ENCODE results near the gene LRP2BP.

Gene LRP2BP

GRCh38 chr4:185405296-185405999 is 9.7 kb upstream of the LRP2BP start:
- no peak for ATAC-seq (ENCODE audit: low read depth)
- H3K36me3 ChIP-seq (ENCODE audit: low read depth): peaks cover 70% of the 10 kb centered on the region
- H3K4me1 ChIP-seq (ENCODE audit: insufficient read depth, poor library complexity, severe bottlenecking): no peaks in the 10 kb centered on the region

GRCh38 chr4:185404031-185404430 is 8.3 kb upstream of the LRP2BP start:
- no peak overlapping the region for H3K4me3 ChIP-seq (ENCODE audit: severe bottlenecking)
- H3K9me3 ChIP-seq (ENCODE audit: severe bottlenecking): no peaks in the 10 kb centered on the region
- ATAC-seq (ENCODE audit: low read depth) (no peak), DNase-seq (ENCODE audit: low spot score) (no peak)
- H3K27ac ChIP-seq (ENCODE audit: poor library complexity, severe bottlenecking): no peak overlapping the region
- H3K36me3 ChIP-seq (ENCODE audit: low read depth): peaks cover 71% of the 10 kb centered on the region
- no peaks in the 10 kb centered on the region for H3K4me1 ChIP-seq (ENCODE audit: insufficient read depth, poor library complexity, severe bottlenecking)
- TF ChIP-seq CTCF (IDR thresholded peaks at IDR 0.05; ENCODE audit: poor library complexity, severe bottlenecking): no peak
- no peaks in the 10 kb centered on the region for H3K27me3 ChIP-seq (ENCODE audit: insufficient read depth, poor library complexity, severe bottlenecking)

More at GRCh38 chr4:185405296-185405999, 9.7 kb upstream of the LRP2BP start:
- no peak overlapping the region for H3K4me3 ChIP-seq (ENCODE audit: severe bottlenecking)
- no peaks in the 10 kb centered on the region for H3K9me3 ChIP-seq (ENCODE audit: severe bottlenecking)
- no peak for TF ChIP-seq CTCF (IDR thresholded peaks at IDR 0.05; ENCODE audit: poor library complexity, severe bottlenecking)
- no peak overlapping the region for H3K27ac ChIP-seq (ENCODE audit: poor library complexity, severe bottlenecking)
- H3K27me3 ChIP-seq (ENCODE audit: insufficient read depth, poor library complexity, severe bottlenecking): no peaks in the 10 kb centered on the region
- no peak for DNase-seq (ENCODE audit: low spot score)

GRCh38 chr4:185399466-185399865 is 3.7 kb upstream of the LRP2BP start:
- no peaks in the 10 kb centered on the region for H3K9me3 ChIP-seq (ENCODE audit: severe bottlenecking)
- peaks cover 12% of the 10 kb centered on the region for H3K4me1 ChIP-seq (ENCODE audit: insufficient read depth, poor library complexity, severe bottlenecking)
- H3K27ac ChIP-seq (ENCODE audit: poor library complexity, severe bottlenecking): no peak overlapping the region
- DNase-seq (ENCODE audit: low spot score): no peak
- no peaks in the 10 kb centered on the region for H3K27me3 ChIP-seq (ENCODE audit: insufficient read depth, poor library complexity, severe bottlenecking)
- H3K4me3 ChIP-seq (ENCODE audit: severe bottlenecking): no peak overlapping the region
- no peak for ATAC-seq (ENCODE audit: low read depth)
- TF ChIP-seq CTCF (IDR thresholded peaks at IDR 0.05; ENCODE audit: poor library complexity, severe bottlenecking): no peak
- peaks cover 59% of the 10 kb centered on the region for H3K36me3 ChIP-seq (ENCODE audit: low read depth)

GRCh38 chr4:185398618-185399017 is 2.9 kb upstream of the LRP2BP start:
- DNase-seq (ENCODE audit: low spot score) (no peak), ATAC-seq (ENCODE audit: low read depth) (no peak)
- Histone ChIP-seq H3K36me3 (ENCODE audit: low read depth) (peaks cover 58% of the 10 kb centered on the region), H3K9me3 (ENCODE audit: severe bottlenecking) (no peaks in the 10 kb centered on the region), H3K27ac (ENCODE audit: poor library complexity, severe bottlenecking) (no peak overlapping the region), H3K4me3 (ENCODE audit: severe bottlenecking) (no peak overlapping the region), H3K4me1 (ENCODE audit: insufficient read depth, poor library complexity, severe bottlenecking) (peaks cover 12% of the 10 kb centered on the region), H3K27me3 (ENCODE audit: insufficient read depth, poor library complexity, severe bottlenecking) (no peaks in the 10 kb centered on the region)
- TF ChIP-seq CTCF (IDR thresholded peaks at IDR 0.05; ENCODE audit: poor library complexity, severe bottlenecking): no peak

GRCh38 chr4:185396724-185397385 is 1.1 kb upstream of the LRP2BP start, which contains the start of gene ANKRD37:
ANKRD37 (plus strand) TSS chr4:185396841; CDS start chr4:185396924, 83 bp downstream.
- Histone ChIP-seq H3K4me1 (ENCODE audit: insufficient read depth, poor library complexity, severe bottlenecking) (peaks cover 12% of the 10 kb centered on the region), H3K27me3 (ENCODE audit: insufficient read depth, poor library complexity, severe bottlenecking) (no peaks in the 10 kb centered on the region), H3K4me3 (ENCODE audit: severe bottlenecking) (peak within 1 kb of the TSS; percentile 45), H3K36me3 (ENCODE audit: low read depth) (peaks cover 43% of the 10 kb centered on the region), H3K27ac (ENCODE audit: poor library complexity, severe bottlenecking) (peak within 1 kb of the TSS; percentile 94), H3K9me3 (ENCODE audit: severe bottlenecking) (no peaks in the 10 kb centered on the region)
- DNase-seq (ENCODE audit: low spot score) (no peak), ATAC-seq (ENCODE audit: low read depth) (peak; percentile 87)
- no peak for TF ChIP-seq CTCF (IDR thresholded peaks at IDR 0.05; ENCODE audit: poor library complexity, severe bottlenecking)
